KG1 (cell line): ENCODE results near the gene GPR173.

Experiments
- DNase-seq: peaks from one replicate; lab custom pipeline; 2025; lab: John Stamatoyannopoulos, UW

Gene GPR173

GRCh38 chrX:53071604-53072417 is 23.2 kb downstream of the GPR173 start:
- DNase-seq: peak; percentile 17

DNA sequence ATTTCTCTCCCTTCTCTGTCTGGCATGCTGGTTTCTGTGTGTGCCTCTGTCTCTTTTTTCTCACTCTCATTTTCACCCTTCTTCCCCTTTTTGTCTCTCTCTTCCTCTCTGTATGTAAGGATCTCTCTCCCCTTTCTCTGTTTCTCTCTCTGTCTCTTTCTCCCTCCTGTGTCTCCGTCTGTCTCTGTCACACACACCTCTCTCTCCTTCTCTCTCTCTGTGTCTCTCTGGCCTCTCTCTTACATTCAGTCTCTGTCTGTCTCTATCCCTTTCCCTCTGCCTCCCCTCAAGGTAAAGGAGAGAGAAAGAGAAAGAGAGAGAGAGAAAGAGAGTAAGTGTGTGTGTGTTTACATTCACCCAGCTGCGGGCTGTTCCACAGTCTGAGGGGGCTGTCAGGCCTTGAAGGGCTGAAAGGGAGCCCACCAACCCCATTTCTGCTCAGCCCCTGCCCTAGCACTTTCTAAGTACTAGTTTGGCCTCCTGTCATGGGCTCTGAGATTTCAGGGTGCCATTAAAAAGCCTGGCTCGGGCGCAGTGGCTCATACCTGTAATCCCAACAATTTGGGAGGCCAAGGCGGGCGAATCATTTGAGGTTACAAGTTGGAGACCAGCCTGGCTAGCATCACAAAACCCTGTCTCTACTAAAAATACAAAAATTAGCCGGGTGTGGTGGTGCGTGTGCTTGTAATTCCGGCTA is 24.0 kb downstream of the GPR173 start:
- DNase-seq: no peak

GRCh38 chrX:53073115-53073586 is 24.6 kb downstream of the GPR173 start:
- no peak for DNase-seq

DNA sequence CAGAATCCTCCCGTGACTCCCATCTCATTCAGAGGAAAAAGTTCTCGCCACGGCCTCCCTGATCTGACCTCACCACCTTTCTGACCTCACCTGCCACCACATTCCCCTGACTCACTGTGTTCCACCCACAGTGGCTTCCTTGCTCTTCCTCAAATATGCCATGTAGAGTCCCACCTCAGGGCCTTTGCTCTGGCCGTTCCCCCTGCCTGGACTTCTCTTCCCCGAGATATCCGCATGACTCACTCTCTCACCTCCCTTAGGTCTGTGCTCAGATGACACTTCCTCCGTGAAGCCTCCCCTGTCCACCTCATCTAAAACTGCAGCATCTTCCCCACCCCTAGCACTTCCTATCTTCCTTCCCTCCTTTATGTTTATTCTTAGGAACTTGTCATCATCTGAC is 26.4 kb downstream of the GPR173 start:
- DNase-seq: no peak

DNA sequence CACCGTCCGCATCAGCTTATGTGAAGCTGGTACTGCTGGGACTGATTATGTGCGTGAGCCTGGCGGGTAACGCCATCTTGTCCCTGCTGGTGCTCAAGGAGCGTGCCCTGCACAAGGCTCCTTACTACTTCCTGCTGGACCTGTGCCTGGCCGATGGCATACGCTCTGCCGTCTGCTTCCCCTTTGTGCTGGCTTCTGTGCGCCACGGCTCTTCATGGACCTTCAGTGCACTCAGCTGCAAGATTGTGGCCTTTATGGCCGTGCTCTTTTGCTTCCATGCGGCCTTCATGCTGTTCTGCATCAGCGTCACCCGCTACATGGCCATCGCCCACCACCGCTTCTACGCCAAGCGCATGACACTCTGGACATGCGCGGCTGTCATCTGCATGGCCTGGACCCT is 28.1 kb downstream of the GPR173 start:
- DNase-seq: no peak

DNA sequence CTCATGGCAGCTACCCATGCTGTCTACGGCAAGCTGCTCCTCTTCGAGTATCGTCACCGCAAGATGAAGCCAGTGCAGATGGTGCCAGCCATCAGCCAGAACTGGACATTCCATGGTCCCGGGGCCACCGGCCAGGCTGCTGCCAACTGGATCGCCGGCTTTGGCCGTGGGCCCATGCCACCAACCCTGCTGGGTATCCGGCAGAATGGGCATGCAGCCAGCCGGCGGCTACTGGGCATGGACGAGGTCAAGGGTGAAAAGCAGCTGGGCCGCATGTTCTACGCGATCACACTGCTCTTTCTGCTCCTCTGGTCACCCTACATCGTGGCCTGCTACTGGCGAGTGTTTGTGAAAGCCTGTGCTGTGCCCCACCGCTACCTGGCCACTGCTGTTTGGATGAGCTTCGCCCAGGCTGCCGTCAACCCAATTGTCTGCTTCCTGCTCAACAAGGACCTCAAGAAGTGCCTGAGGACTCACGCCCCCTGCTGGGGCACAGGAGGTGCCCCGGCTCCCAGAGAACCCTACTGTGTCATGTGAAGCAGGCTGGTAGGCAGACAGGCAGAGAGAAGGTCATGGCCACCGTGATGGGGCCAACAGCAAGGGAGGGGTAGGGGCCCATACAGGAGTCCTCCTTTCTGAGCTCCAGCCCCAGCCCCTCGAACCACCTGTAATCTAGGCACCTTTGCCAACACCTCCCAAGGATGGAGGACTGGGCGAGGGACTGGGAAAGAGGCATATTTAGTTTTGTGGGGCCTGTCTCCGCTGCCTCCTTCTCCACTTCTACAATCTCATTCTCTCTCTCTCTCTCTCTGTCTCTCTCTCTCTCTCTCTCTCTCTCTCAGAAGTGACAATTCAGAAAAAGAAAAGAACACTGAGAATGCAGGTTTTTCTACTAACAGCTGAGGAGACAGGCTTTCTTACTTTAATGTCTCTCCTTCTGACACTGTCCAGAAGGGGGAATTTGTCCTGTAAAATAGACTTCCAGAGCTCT is 28.9 kb downstream of the GPR173 start:
- no peak for DNase-seq

DNA sequence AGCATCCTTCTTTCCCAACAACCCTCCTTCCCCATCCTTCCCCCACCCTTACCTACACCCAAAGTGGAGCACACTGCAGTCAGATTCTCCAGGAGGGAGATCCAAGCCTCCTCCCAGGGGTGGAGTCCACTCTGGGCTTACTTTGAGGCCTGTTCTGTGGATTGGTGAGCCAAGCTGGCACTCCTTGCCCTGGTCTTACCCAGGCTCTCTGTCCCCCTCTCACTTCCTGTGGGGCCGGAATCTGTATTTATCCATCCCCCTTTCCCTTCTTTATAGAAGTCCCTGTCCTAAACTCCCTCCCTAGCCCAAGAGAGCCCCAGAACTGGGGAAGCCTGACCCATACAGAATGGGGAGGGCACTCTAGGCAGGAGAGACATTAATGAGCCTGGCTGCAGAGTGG is 30.4 kb downstream of the GPR173 start:
- DNase-seq: no peak

DNA sequence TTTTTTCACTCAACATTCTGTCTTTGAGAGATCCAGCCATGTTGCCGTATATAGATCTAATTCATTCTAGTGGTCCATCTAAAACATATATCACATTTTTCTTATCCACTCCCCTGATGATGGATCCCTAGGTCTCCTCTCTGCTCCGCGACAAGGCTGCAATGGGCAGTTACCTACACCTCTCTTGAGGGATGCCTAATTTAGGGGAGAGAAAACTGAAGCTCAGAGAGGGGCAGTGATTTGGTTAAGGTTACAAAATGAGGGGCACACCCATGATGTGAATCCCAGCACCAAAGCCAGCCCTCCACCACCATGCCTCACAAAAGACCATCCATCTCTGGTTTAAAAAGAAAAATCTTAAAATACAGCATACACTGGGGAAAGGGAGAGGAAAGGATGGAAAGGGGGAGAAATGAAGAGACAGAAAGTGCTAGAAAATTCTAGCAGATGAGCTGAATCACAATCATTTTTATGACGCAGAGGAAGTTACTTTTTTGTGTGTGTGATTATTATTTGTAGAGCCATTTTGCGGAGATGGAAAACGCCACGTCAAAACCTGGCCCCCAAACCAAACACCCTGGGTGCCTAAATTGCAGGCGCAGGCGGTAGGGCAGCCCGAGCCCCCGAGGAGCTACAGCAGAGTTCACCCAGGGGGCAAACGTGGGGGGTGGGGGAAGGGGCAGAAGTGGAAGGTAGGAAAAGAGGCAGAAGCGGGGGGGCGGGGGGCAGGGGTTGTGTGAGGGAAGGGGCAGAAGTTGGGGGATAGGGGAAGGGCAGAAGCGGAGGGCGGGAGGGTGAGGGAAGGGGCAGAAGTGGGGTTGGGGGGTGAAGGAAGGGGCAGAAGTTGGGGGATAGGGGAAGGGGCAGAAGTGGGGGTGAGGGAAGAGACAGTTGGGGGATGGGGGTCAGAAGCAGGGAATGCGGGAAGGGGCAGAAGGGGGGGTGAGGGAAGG is 32.3 kb downstream of the GPR173 start:
- no peak for DNase-seq

DNA sequence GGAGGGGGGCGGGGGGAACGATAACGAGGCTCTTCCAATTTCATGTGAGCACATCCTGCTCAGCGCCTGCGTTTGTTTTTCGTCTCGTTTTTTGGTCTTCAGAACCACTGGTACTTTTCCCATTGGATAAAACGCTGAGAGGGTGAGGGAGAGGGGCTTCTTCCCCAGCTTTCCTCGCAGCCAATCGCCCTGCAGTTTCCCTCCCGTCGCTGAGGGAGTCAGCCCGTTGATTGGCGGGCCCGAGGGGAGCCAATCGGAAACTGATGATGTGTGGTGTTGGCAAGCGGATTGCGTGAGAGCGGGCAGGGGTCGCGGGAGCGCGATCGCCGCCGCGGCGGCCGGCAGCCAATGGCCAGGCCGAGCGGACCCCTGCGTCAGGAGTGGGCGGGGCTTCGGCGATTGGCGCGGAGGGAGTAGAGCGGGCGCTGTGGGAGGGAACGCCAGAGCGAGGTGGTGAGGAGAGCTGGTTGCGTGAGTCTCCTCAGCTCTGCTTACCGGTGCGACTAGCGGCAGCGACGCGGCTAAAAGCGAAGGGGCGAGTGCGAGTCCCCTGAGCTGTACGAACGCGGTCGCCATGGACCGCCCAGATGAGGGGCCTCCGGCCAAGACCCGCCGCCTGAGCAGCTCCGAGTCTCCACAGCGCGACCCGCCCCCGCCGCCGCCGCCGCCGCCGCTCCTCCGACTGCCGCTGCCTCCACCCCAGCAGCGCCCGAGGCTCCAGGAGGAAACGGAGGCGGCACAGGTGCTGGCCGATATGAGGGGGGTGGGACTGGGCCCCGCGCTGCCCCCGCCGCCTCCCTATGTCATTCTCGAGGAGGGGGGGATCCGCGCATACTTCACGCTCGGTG is 33.6 kb downstream of the GPR173 start, which contains the start of gene TSPYL2:
Gene TSPYL2 (plus strand): TSS at position 443 of the 848 bp plus-strand sequence. CDS start 132 bp downstream, at position 575.
- peak; percentile 60 for DNase-seq

- no peak for DNase-seq
Measured at GRCh38 chrX:53082773-53083616, 34.4 kb downstream of the GPR173 start.

GRCh38 chrX:53084043-53084570 is 35.5 kb downstream of the GPR173 start:
- DNase-seq: no peak

- DNase-seq: no peak
Measured at GRCh38 chrX:53084863-53085262, 36.3 kb downstream of the GPR173 start.

GRCh38 chrX:53085661-53086229 is 37.2 kb downstream of the GPR173 start:
- no peak for DNase-seq

GRCh38 chrX:53086464-53086863 is 37.9 kb downstream of the GPR173 start:
- DNase-seq: no peak

DNA sequence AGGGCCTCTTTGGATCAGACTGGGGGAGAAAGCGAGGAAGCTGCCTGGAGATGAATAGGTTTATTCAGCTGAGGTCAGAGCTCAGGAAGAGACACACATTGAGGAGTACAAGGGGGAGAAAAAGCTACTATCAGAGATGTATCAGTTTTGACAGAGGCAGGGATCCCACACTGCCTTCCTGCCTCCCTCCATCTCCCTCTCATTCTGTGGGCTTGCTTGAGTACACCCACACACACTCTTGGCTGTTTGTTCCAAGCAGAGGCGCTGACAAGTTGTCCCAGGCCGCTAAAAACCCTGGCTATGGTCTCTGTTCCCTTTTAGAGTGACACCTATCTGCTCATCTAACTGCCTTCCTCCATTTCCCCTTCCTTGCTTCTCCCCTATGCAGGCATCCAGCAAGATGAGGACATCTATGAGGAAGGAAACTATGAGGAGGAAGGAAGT is 38.8 kb downstream of the GPR173 start:
- DNase-seq: no peak

DNA sequence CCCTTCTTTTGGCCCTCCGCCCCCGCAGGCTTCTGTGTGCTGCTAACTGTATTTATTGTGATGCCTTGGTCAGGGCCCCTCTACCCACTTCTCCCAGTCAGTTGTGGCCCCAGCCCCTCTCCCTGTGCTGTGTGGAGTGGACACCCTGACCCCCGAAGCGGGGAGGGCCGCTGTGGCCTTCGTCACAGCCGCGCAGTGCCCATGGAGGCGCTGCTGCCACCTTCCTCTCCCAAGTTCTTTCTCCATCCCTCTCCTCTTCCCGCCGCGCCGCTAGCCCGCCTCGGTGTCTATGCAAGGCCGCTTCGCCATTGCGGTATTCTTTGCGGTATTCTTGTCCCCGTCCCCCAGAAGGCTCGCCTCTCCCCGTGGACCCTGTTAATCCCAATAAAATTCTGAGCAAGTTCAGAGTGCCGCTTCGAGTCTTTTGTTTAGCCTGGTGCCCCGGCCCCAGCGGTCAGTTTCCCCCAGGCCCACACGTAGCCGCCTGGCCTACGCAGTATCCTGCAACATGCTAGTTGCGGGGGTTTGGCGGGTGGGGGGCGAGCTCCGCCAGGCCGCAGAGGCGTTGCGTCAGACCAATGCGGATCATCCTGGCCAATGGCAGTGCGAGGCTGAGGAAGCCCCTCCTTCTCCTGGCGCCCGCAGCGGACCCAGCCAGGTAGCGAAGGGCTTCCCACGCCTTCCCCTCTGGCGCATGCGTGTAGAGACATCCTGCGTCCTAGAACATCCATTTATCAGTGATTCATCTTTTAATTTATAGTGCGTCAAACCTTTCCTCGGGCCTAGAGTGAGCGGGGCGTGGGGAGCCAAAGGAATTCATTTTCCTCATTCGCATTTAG is 39.8 kb downstream of the GPR173 start:
- no peak for DNase-seq

- no peak for DNase-seq
Measured at GRCh38 chrX:53089224-53089842, 40.7 kb downstream of the GPR173 start.
